ENCODE measurements around the gene DST.

DNA sequence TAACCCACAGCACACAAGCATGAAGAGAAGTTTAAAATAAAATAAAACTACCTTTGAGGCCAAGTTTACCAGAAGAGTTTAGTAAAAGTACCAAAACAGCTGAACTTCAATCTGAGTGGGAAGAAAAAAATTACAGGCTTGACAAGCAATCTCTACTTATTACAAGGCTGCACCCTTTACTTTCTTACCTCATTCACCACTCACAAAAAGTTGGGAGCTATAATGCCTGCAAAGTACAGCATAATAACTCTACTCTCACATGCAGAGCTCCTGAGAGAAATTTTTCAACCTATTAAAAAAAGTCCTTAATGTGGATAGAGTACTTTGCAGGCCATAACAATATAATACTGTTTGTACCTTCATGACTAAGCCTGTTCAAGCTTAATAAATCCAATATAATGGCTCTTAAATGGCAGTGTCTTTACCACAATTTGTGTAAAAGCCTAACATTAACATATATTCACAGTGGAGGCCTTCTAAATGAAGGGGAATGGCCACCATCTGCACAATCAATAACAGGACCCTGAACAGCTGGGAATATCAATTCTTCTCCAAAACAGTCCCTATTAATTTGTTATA, 103.1 kb downstream of the DST start:
- TF ChIP-seq, protein P1, sequence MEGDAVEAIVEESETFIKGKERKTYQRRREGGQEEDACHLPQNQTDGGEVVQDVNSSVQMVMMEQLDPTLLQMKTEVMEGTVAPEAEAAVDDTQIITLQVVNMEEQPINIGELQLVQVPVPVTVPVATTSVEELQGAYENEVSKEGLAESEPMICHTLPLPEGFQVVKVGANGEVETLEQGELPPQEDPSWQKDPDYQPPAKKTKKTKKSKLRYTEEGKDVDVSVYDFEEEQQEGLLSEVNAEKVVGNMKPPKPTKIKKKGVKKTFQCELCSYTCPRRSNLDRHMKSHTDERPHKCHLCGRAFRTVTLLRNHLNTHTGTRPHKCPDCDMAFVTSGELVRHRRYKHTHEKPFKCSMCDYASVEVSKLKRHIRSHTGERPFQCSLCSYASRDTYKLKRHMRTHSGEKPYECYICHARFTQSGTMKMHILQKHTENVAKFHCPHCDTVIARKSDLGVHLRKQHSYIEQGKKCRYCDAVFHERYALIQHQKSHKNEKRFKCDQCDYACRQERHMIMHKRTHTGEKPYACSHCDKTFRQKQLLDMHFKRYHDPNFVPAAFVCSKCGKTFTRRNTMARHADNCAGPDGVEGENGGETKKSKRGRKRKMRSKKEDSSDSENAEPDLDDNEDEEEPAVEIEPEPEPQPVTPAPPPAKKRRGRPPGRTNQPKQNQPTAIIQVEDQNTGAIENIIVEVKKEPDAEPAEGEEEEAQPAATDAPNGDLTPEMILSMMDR (IDR thresholded peaks at IDR 0.05; ENCODE audit: low read length), result no peak
- TF ChIP-seq EZH2 (IDR thresholded peaks at IDR 0.05; ENCODE audit: borderline replicate concordance, low read length), result no peak
